Measurements from ENCODE around the gene ACTL8.

ACTL8 gene

GRCh38 chr1:17829579-17829978 is 74.4 kb downstream of the ACTL8 start:
- TF ChIP-seq RAD21 (IDR thresholded peaks at IDR 0.05; ENCODE audit: low read depth) (no peak), EP300 (IDR thresholded peaks at IDR 0.05; ENCODE audit: borderline replicate concordance) (no peak), YY1 (IDR thresholded peaks at IDR 0.05; ENCODE audit: low read depth) (no peak), MAX (IDR thresholded peaks at IDR 0.05) (no peak), ZBTB7A (IDR thresholded peaks at IDR 0.05; ENCODE audit: low read depth) (no peak), TEAD4 (IDR thresholded peaks at IDR 0.05) (no peak), TCF12 (IDR thresholded peaks at IDR 0.05; ENCODE audit: low read depth) (no peak), TAF1 (IDR thresholded peaks at IDR 0.05; ENCODE audit: low read depth) (no peak), CREB1 (IDR thresholded peaks at IDR 0.05; ENCODE audit: low read depth) (no peak), NFIC (IDR thresholded peaks at IDR 0.05) (no peak), EGR1 (IDR thresholded peaks at IDR 0.05) (no peak), USF1 (IDR thresholded peaks at IDR 0.05) (no peak)

GRCh38 chr1:17831597-17831996 is 76.5 kb downstream of the ACTL8 start:
- no peak for TF ChIP-seq FOXM1 (IDR thresholded peaks at IDR 0.05; ENCODE audit: borderline replicate concordance, low read depth)
- TF ChIP-seq REST (IDR thresholded peaks at IDR 0.05; ENCODE audit: low read depth) = peak; percentile 92

GRCh38 chr1:17833661-17834501 is 78.7 kb downstream of the ACTL8 start:
- no peak for TF ChIP-seq NFIC (IDR thresholded peaks at IDR 0.05)
- TF ChIP-seq TCF12 (IDR thresholded peaks at IDR 0.05; ENCODE audit: low read depth) = no peak
- no peak for TF ChIP-seq YY1 (IDR thresholded peaks at IDR 0.05; ENCODE audit: low read depth)
- TF ChIP-seq ZBTB7A (IDR thresholded peaks at IDR 0.05; ENCODE audit: low read depth) = no peak
- no peak for TF ChIP-seq CEBPB (IDR thresholded peaks at IDR 0.05)
- TF ChIP-seq TEAD4 (IDR thresholded peaks at IDR 0.05) = no peak
- TF ChIP-seq EGR1 (IDR thresholded peaks at IDR 0.05) = no peak
- no peak for TF ChIP-seq CREB1 (IDR thresholded peaks at IDR 0.05; ENCODE audit: low read depth)
- no peak for TF ChIP-seq MAX (IDR thresholded peaks at IDR 0.05)

- TF ChIP-seq CEBPB (IDR thresholded peaks at IDR 0.05) (no peak), REST (IDR thresholded peaks at IDR 0.05; ENCODE audit: low read depth) (no peak), TAF1 (IDR thresholded peaks at IDR 0.05; ENCODE audit: low read depth) (no peak), RAD21 (IDR thresholded peaks at IDR 0.05; ENCODE audit: low read depth) (no peak), TCF12 (IDR thresholded peaks at IDR 0.05; ENCODE audit: low read depth) (no peak)
Observed at GRCh38 chr1:17834561-17835100, 79.5 kb downstream of the ACTL8 start.

GRCh38 chr1:17837233-17838030 is 82.3 kb downstream of the ACTL8 start:
- no peak for TF ChIP-seq YY1 (IDR thresholded peaks at IDR 0.05; ENCODE audit: low read depth)
- no peak for TF ChIP-seq TAF1 (IDR thresholded peaks at IDR 0.05; ENCODE audit: low read depth)
- TF ChIP-seq ZBTB7A (IDR thresholded peaks at IDR 0.05; ENCODE audit: low read depth) = no peak
- no peak for TF ChIP-seq MAX (IDR thresholded peaks at IDR 0.05)
- TF ChIP-seq CEBPB (IDR thresholded peaks at IDR 0.05) = no peak
- TF ChIP-seq TEAD4 (IDR thresholded peaks at IDR 0.05) = no peak
- TF ChIP-seq EP300 (IDR thresholded peaks at IDR 0.05; ENCODE audit: borderline replicate concordance) = no peak
- TF ChIP-seq RAD21 (IDR thresholded peaks at IDR 0.05; ENCODE audit: low read depth) = no peak
- no peak for TF ChIP-seq CREB1 (IDR thresholded peaks at IDR 0.05; ENCODE audit: low read depth)
- no peak for TF ChIP-seq USF1 (IDR thresholded peaks at IDR 0.05)
- TF ChIP-seq REST (IDR thresholded peaks at IDR 0.05; ENCODE audit: low read depth) = no peak

Data from Ishikawa (cell line).